Gastrocnemius medialis (tissue), 4 donors: ENCODE results near the gene SIPA1. TPM values are rescaled to one million over a fixed set of nuclear protein-coding genes. Genes with fewer than 3 reads are reported as not detected.

Experiments
- ATAC-seq, 2 donors: fragments of 150-250 bp; one replicate each; pipeline ENCODE4 v1.9.1; 2016
- DNase-seq, 2 donors: peaks; one replicate each; pipeline ENCODE4 v3.0.0-alpha.2; 2019
- H3K27ac ChIP-seq, 4 donors: fragments of 200-600 bp; sonication (generic); 1 replicate in 1 of 4; 2 replicates in 3 of 4; pipeline ENCODE4 v1.5.1; 2016 to 2018; ENCODE audit warnings: mild to moderate bottlenecking in 2 of 4, moderate library complexity in 1 of 4
- H3K27me3 ChIP-seq, 3 donors: fragments of 200-600 bp; sonication (generic) in 2 of 3; 1 replicate in 1 of 3; 2 replicates in 2 of 3; pipeline versions ENCODE4 v1.5.1 to v1.6.0; 2016 to 2019; ENCODE audit warnings: mild to moderate bottlenecking in 1 of 3, moderate library complexity in 1 of 3
- H3K36me3 ChIP-seq, 2 donors: fragments of 200-600 bp; sonication (generic) in 1 of 2; one replicate each; pipeline ENCODE4 v1.5.1; 2017 to 2018
- H3K4me1 ChIP-seq, 2 donors: fragments of 200-600 bp; sonication (generic) in 1 of 2; one replicate each; pipeline ENCODE4 v1.5.1; 2016 to 2017; ENCODE audit warnings: mild to moderate bottlenecking in 2 of 2
- H3K4me3 ChIP-seq, 4 donors: fragments of 200-600 bp; sonication (generic) in 3 of 4; 1 replicate in 1 of 4; 2 replicates in 3 of 4; pipeline ENCODE4 v1.5.1; 2016 to 2019; ENCODE audit warnings: mild to moderate bottlenecking in 2 of 4
- H3K9me3 ChIP-seq, 3 donors: fragments of 200-600 bp; sonication (generic) in 2 of 3; 1 replicate in 1 of 3; 2 replicates in 2 of 3; pipeline ENCODE4 v1.5.1; 2016 to 2019
- CTCF ChIP-seq, 5 experiments: fragments of 450-650 bp in 3 of 5; fragments of 200-600 bp in 2 of 5; sonication (generic) in 2 of 5; IDR thresholded peaks in 4 of 5; conservative IDR thresholded peaks in 1 of 5; 1 replicate in 4 of 5; 2 replicates in 1 of 5; pipeline ENCODE4 v1.5.1; 2016 to 2019; ENCODE audit warnings: antibody characterized with exemption in 5 of 5, mild to moderate bottlenecking in 3 of 5, moderate library complexity in 3 of 5
- POLR2A ChIP-seq, 2 donors: fragments of 450-650 bp; IDR thresholded peaks; one replicate each; pipeline ENCODE4 v1.6.1; 2017; ENCODE audit warnings: antibody characterized with exemption in 2 of 2, mild to moderate bottlenecking in 2 of 2, moderate library complexity in 2 of 2
- in situ Hi-C, 4 donors: fragments of 200-750 bp; cut with MboI; loops; one replicate each; pipeline versions ENCODE4 v1.15.0 to v1.8.0; 2017; ENCODE audit warnings: low sequenced_read_pairs in 4 of 4
- intact Hi-C: fragments of 100-400 bp; cut with DNase I; formaldehyde crosslinking; loops from one replicate; pipeline ENCODE4 v1.15.1; 2023; ENCODE audit warnings: low total_unique reads
- total RNA-seq, 4 donors: library from RNA; depleted of rRNA; stranded (reverse); fragments of >200 nt; gene quantifications; one replicate each; pipeline versions ENCODE4 v1.1.0 to v1.2.3, GENCODE V29; 2016

SIPA1 gene
- total RNA-seq: 10 to 100 TPM in 2 of 4 donors, 1 to 10 TPM in 2; 6.7 to 10.9 (median 10.0) TPM

DNA sequence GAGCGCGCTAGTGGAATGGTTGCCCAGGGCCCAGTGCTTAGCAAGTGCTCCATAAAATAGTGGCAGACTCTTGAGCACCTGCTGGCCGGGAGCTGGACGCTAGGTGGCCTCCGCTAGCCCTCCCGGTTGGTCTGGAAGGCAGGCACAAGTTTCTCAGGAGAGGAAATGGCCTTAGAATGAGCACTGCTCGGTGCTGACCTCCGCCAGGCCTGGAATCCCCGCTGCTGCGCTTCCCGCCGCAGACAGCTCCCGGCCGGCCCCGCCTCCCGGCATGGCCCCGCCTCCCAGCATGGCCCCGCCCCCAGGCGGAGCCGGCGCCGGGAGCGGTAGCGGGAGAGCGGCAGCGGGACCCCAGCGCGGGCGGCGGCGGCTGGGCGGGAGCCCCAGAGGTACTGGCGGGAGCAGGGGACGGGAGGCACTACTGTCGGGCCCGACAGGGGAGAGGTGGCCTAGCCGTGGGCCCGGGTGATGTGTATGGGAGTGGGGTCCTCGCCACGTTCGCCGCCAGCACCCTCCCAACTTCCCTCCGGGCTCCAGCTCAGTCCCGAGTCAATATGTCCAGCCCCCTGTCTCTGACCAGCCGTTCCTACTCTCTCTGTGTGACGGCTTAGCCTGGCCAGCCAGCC, at the start of gene SIPA1:
TSS of gene SIPA1 (plus strand) at position 308 of the 626 bp plus-strand sequence. CDS start 2,821 bp downstream, outside the sequence.
- H3K4me1 ChIP-seq: peaks cover 17 to 20% of the 10 kb centered on the region in 2 donors
- intact Hi-C loops: loop anchor here (2.0 kb wide), 1 partner anchor 23 kb away; the partner anchor contains the start of genes MAP3K11 and PCNX3
- H3K36me3 ChIP-seq: peaks cover 0 to 42% of the 10 kb centered on the region in 2 donors
- in situ Hi-C loops: no loop called here
- H3K9me3 ChIP-seq: no peaks in the 10 kb centered on the region
- peak within 1 kb of the TSS; percentile 64 to 71 (median 68) for H3K4me3 ChIP-seq
- ATAC-seq: peak; percentile 74 to 83
- H3K27me3 ChIP-seq: no peaks in the 10 kb centered on the region
- peak; percentile 28 to 55 for DNase-seq
- TF ChIP-seq CTCF (IDR thresholded peaks at IDR 0.05 in 4 of 5, conservative IDR thresholded peaks at IDR 0.05 in 1 of 5): peak in 4 of 5 experiments; percentile 31 to 42 (median 38)
- TF ChIP-seq POLR2A (IDR thresholded peaks at IDR 0.05): peak; percentile 63 to 76
- H3K27ac ChIP-seq: peak within 1 kb of the TSS; percentile 75 to 84 (median 82)

DNA sequence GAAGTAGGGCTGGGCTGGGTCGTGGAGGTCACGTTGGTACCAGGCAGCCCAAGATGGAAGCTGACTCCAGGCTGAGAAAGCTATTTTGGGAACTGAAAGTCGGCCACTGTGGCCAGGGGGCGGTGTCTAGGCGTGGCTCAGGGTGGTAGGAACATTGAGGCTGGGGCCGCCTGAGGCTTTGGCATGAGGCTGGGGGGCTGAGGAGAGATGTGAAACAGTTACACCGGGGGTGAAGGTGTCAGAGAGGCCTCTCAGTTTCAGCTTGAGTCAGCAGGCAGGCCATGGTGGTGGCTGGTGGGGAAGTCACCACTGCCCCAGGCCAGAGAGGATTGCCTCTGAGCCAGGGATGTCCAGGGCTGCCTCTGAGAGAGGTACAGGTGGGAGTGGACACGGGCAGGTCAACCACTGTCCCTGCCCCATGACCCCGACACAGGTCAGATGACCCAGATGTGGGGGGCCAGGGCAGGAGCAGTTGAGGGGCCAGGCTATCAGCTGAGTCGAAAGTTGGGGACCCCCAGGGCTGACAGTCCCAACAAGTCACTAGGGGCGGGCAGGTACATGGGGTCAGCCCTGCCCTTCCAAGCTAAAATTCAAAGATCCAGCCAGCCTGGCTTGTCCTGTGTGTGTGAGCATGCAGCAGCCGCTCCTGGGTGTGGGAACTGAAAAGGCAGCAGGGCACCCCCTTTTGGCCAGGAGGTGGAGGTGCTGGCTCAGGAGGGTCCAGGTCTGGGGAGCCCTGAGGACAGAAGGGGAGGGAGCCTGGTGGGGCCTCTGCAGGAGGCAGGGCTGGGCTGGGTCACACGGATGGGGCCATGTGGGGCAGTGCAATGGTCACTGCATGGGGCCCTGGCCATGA, 49.5 kb upstream of the SIPA1 start:
- H3K4me3 ChIP-seq: peak overlapping the region in 3 of 4 donors; percentile 23 to 34 (median 26)
- peak; percentile 80 to 92 for DNase-seq
- peak; percentile 69 to 80 for ATAC-seq
- no peaks in the 10 kb centered on the region for H3K27me3 ChIP-seq
- intact Hi-C loops (loop anchor here (1.0 kb wide), 2 partner anchors 14 to 48 kb away; no protein-coding TSS in a partner anchor), in situ Hi-C loops (no loop called here)
- H3K27ac ChIP-seq: peak overlapping the region; percentile 91 to 99 (median 98)
- no peaks in the 10 kb centered on the region for H3K9me3 ChIP-seq
- peaks cover 65 to 72% of the 10 kb centered on the region in 2 donors for H3K4me1 ChIP-seq
- TF ChIP-seq CTCF (IDR thresholded peaks at IDR 0.05 in 4 of 5, conservative IDR thresholded peaks at IDR 0.05 in 1 of 5) (peak; percentile 55 to 84 (median 70)), POLR2A (IDR thresholded peaks at IDR 0.05) (peak; percentile 18 to 29)
- H3K36me3 ChIP-seq: peaks cover 0 to 55% of the 10 kb centered on the region in 2 donors

DNA sequence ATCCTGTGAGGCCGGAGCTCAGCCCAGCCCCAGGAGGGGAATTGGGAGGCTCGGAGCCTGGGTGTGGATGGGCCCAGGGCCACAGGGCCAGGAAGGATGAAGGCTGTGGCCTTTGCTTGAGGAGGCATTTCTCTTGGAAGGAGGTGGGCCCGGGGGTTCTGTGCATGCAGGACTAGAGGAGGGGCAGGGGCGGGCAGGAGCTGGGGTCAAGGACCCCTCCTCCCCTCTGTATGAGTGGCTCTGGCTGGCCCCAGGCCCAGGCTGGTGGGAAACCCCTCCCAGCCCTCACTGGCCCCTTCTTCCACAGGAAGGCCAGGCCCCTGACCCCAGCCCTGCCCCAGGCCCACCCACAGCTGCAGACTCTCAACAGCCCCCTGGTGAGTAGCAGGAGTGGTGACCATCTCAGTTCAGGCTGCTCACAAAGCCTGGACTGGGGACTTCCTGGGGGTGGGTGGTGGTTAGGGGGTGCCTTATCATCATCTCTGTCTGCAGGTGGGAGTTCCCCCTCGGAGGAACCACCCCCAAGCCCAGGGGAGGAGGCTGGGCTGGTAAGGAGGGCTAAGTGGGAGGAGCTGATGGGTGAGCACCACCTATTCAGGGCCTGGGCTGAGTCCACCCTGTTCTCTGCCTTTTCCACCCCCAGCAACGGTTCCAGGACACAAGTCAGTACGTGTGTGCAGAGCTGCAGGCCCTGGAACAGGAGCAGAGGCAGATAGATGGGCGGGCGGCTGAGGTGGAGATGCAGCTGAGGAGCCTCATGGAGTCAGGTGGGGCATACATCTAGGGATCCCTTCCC, 48.3 kb upstream of the SIPA1 start:
- peak overlapping the region; percentile 91 to 99 (median 98) for H3K27ac ChIP-seq
- H3K9me3 ChIP-seq: no peaks in the 10 kb centered on the region
- TF ChIP-seq POLR2A (IDR thresholded peaks at IDR 0.05): no peak
- no peak for TF ChIP-seq CTCF (IDR thresholded peaks at IDR 0.05 in 4 of 5, conservative IDR thresholded peaks at IDR 0.05 in 1 of 5)
- in situ Hi-C loops (no loop called here), intact Hi-C loops (no loop called here)
- DNase-seq (no peak), ATAC-seq (no peak)
- no peaks in the 10 kb centered on the region for H3K27me3 ChIP-seq
- H3K4me1 ChIP-seq: peaks cover 71 to 77% of the 10 kb centered on the region in 2 donors
- H3K36me3 ChIP-seq: peaks cover 0 to 43% of the 10 kb centered on the region in 2 donors
- no peak overlapping the region for H3K4me3 ChIP-seq

DNA sequence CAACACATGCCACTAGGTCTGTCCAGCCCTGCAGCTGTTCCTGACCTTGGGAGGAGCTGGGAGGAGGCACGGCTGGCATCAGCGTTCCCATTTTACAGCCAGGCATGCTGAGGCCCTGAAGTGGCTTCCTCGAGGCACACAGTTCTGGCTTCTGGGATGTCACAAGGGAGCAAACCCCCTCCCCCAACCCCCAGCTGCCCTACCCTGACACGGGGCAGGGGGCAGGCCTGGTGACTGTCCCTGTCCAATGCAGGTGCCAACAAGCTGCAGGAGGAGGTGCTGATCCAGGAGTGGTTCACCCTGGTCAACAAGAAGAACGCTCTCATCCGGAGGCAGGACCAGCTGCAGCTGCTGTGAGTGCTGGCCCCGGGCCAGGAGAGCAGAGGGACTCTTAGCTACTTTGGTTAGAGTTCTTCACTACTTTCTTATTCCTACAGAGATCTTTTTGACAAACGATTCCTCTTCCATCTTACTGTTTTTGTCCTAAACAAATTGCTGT, 47.6 kb upstream of the SIPA1 start:
- intact Hi-C loops (no loop called here), in situ Hi-C loops (no loop called here)
- TF ChIP-seq CTCF (IDR thresholded peaks at IDR 0.05 in 4 of 5, conservative IDR thresholded peaks at IDR 0.05 in 1 of 5) (no peak), POLR2A (IDR thresholded peaks at IDR 0.05) (no peak)
- Histone ChIP-seq H3K4me1 (peaks cover 71 to 81% of the 10 kb centered on the region in 2 donors), H3K27me3 (no peaks in the 10 kb centered on the region), H3K36me3 (peaks cover 0 to 41% of the 10 kb centered on the region in 2 donors), H3K9me3 (no peaks in the 10 kb centered on the region), H3K4me3 (no peak overlapping the region), H3K27ac (peak overlapping the region; percentile 91 to 99 (median 98))
- no peak for ATAC-seq
- peak; percentile 53 to 76 for DNase-seq
